Mammary epithelial cell (primary cell): ENCODE measurements around the gene SLC4A8.
"Not testable (repeated sequence)": the region's sequence is repeated elsewhere in the genome, so short reads cannot be mapped to it uniquely, and the experiment has no call there.

Experiments
- EZH2 ChIP-seq: IDR thresholded peaks from 2 replicates; pipeline ENCODE4 v1.6.1; 2012; ENCODE audit warnings: low read length, inconsistent platforms, borderline replicate concordance
- TF ChIP-seq, protein P1 (sequence below), 2 donors: IDR thresholded peaks in 1 of 2; conservative IDR thresholded peaks in 1 of 2; 2 replicates each; pipeline ENCODE4 v1.5.1; 2011 to 2012; ENCODE audit warnings: inconsistent platforms in 2 of 2, low read length in 2 of 2, mild to moderate bottlenecking in 2 of 2, control low read depth in 1 of 2, low read depth in 1 of 2; ENCODE audit not compliant: insufficient read depth in 1 of 2; ENCODE audit errors: extremely low read depth in 1 of 2

DNA sequence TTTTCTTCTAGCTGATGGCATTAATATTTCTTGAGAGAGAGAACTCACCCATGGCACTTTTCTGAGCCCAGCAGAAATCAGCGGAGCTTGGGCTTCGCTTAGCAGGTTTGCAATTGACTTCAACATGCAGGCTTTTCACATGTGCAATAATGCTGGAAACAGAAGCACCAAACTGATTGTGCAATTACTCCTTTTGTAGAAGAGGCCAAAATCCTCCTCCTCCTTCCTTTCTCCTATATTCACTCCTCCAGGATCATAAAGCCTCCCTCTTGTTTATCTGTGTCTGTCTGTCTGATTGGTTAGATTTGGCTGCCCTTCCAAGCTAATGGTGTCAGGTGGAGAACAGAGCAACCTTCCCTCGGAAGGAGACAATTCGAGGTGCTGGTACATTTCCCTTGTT lies 90.4 kb downstream of the SLC4A8 start:
- TF ChIP-seq, protein P1, sequence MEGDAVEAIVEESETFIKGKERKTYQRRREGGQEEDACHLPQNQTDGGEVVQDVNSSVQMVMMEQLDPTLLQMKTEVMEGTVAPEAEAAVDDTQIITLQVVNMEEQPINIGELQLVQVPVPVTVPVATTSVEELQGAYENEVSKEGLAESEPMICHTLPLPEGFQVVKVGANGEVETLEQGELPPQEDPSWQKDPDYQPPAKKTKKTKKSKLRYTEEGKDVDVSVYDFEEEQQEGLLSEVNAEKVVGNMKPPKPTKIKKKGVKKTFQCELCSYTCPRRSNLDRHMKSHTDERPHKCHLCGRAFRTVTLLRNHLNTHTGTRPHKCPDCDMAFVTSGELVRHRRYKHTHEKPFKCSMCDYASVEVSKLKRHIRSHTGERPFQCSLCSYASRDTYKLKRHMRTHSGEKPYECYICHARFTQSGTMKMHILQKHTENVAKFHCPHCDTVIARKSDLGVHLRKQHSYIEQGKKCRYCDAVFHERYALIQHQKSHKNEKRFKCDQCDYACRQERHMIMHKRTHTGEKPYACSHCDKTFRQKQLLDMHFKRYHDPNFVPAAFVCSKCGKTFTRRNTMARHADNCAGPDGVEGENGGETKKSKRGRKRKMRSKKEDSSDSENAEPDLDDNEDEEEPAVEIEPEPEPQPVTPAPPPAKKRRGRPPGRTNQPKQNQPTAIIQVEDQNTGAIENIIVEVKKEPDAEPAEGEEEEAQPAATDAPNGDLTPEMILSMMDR (conservative IDR thresholded peaks at IDR 0.05 in 1 of 2, IDR thresholded peaks at IDR 0.05 in 1 of 2; ENCODE audit: extremely low read depth in 1 of 2, insufficient read depth in 1 of 2, low read depth in 1 of 2, low read length in 2 of 2) = not testable (repeated sequence)
- not testable (repeated sequence) for TF ChIP-seq EZH2
